Activated CD4-positive, alpha-beta T cell treated with anti-CD3 and anti-CD28 coated beads for 4 hours (primary cell): ENCODE measurements around the gene KRTAP10-9.
"Not testable (repeated sequence)": the region's sequence is repeated elsewhere in the genome, so short reads cannot be mapped to it uniquely, and the experiment has no call there.

Experiments
- DNase-seq, 2 donors: peaks; one replicate each; pipeline ENCODE4 v3.0.0-alpha.2; 2020

KRTAP10-9 gene

GRCh38 chr21:44615911-44616590, 10.8 kb upstream of the KRTAP10-9 start:
- no peak for DNase-seq

- DNase-seq = no peak
Observed at GRCh38 chr21:44616591-44616926, 10.3 kb upstream of the KRTAP10-9 start.

- DNase-seq = no peak
Observed at GRCh38 chr21:44617071-44617501, 9.8 kb upstream of the KRTAP10-9 start.

GRCh38 chr21:44618504-44618903, 8.4 kb upstream of the KRTAP10-9 start:
- no peak for DNase-seq

GRCh38 chr21:44618909-44619308, 8.0 kb upstream of the KRTAP10-9 start:
- peak; percentile 57 to 66 for DNase-seq

GRCh38 chr21:44619886-44620285, 7.0 kb upstream of the KRTAP10-9 start:
- no peak for DNase-seq

GRCh38 chr21:44623575-44623974, 3.3 kb upstream of the KRTAP10-9 start:
- DNase-seq = no peak

GRCh38 chr21:44625756-44626155, 1.1 kb upstream of the KRTAP10-9 start:
- DNase-seq = no peak

- no peak for DNase-seq
Observed at GRCh38 chr21:44626262-44626661, 631 bp upstream of the KRTAP10-9 start.

GRCh38 chr21:44627181-44627822, 409 bp downstream of the KRTAP10-9 start:
- not testable (repeated sequence) for DNase-seq

GRCh38 chr21:44627831-44628233, 939 bp downstream of the KRTAP10-9 start:
- not testable (repeated sequence) for DNase-seq

GRCh38 chr21:44628707-44629391, 2.0 kb downstream of the KRTAP10-9 start:
- no peak for DNase-seq

GRCh38 chr21:44630440-44630839, 3.5 kb downstream of the KRTAP10-9 start:
- no peak for DNase-seq

GRCh38 chr21:44632067-44632466, 5.2 kb downstream of the KRTAP10-9 start:
- no peak for DNase-seq

GRCh38 chr21:44636209-44637017, 9.5 kb downstream of the KRTAP10-9 start:
- DNase-seq = no peak

GRCh38 chr21:44637018-44637850, 10.3 kb downstream of the KRTAP10-9 start, which contains the start of gene KRTAP10-10:
KRTAP10-10 (plus strand) TSS chr21:44637356; CDS start chr21:44637418, 62 bp downstream.
- no peak for DNase-seq

- not testable (repeated sequence) for DNase-seq
Observed at GRCh38 chr21:44637851-44638348, 11.0 kb downstream of the KRTAP10-9 start.

GRCh38 chr21:44638506-44639330, 11.8 kb downstream of the KRTAP10-9 start:
- DNase-seq = not testable (repeated sequence)

GRCh38 chr21:44639331-44639655, 12.4 kb downstream of the KRTAP10-9 start:
- no peak for DNase-seq

GRCh38 chr21:44640761-44641160, 13.9 kb downstream of the KRTAP10-9 start:
- no peak for DNase-seq

- no peak for DNase-seq
Observed at GRCh38 chr21:44643741-44644310, 16.9 kb downstream of the KRTAP10-9 start.
